Hippocampal formation (tissue), 2 donors: ENCODE data around the gene D2HGDH.
A peak's percentile ranks its signal among the peaks of the same experiment; 100 is the strongest.
"Not testable (repeated sequence)": the region's sequence is repeated elsewhere in the genome, so short reads cannot be mapped to it uniquely, and the experiment has no call there.

Experiments
- DNase-seq, 2 donors: peaks; one replicate each; lab custom pipeline; 2025; lab: John Stamatoyannopoulos, UW

The D2HGDH gene

DNA sequence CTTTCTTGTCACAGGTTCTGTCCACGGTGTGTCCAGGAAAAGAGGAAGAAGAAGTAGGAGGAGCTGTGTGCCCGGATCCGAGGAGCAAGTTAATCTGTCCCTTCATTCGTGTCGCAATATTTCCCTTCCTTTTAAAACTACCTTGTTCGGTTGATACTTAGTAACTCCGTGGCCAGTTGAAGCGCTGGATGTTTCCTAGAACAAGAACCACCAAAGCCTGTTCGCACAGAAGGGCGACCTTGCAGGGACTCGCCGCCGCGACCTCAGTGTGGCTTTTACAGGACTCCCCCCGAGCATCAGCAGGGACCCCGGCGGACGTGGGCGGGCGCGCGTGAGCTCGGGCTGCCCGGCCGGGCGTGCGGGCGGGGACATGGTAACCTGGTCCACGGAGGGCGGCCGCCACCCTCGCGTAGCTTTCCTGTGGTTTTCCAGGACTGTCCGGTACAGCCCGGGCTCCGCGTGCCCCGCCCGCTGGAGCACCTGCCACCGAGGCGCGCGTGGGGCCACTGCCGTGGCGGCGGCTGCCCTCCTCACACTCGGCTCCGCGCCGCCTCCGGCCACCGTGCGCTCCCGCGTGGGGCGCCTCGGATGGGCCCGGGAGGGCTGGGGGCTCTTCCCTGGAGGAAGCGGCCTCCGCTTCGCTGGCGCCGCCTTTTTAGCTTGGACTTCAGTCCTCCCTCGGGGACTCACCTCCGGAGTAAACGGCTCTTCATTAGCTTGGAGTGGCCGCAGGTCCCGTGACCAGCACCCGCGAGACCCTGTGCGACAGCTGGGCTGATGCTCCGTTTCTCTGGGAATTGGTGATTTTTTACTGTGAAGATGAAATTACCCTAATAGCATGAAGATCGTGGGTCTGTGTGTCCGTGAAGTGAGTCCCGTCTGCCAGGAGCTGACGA lies 9.2 kb upstream of the D2HGDH start:
- DNase-seq = no peak

DNA sequence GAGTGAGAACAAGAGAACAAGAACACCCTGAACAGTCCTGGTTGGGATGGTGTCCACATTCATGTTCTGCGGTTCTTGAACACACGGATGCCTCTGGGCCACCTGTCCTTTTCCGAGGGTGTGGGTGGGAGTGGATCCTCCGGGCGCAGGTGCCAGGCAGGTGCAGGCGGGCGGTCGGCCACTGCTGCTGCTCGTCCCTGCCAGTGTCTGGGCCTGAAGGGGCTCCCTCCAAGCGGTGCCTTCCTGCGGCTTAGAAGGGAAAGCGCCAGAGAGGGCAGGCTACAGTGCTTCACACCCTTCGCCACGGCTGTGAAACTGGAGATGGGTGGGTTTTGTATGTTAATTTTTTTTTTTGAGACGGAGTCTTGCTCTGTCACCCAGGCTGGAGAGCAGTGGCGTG lies 8.0 kb upstream of the D2HGDH start:
- no peak for DNase-seq

DNA sequence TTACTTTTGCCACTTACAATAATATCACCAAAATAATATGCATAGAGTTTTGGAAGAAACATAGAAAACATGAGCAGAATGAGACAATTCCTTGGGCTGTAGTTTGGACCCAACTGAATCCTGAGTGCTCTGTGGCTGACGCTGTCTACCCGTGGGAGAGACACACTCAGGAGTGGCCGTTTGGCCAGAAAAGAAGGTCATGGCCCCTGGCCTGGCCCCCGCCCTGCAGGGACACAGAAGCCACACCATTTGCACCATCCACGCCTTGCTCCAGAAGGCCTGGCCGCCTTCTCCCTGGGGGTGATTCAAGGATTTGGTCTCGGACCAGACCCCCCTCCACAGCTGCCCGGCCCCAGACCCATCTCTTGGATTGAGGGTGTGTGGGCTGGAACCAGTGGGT lies 6.4 kb upstream of the D2HGDH start:
- no peak for DNase-seq

DNA sequence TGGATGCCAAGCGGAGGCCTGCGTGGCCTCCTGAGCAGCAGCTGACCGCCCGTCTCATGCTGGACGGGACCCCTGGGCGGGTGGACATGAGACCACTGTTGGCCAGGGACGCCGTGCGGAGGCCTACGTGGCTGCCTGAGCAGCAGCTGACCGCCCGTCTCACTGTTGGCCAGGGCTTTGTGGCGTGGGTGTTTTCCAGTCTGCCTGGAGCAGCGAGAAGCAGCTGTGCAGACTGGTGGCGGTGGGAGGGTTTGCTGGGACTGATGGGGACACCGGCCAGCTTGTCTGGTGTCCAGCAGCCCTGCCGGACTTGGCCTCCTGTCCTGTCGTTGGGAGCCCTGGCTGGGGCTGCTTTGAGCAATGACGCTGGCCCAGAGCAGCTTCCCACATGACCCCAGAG lies 5.8 kb upstream of the D2HGDH start:
- DNase-seq = peak; percentile 27 to 71

DNA sequence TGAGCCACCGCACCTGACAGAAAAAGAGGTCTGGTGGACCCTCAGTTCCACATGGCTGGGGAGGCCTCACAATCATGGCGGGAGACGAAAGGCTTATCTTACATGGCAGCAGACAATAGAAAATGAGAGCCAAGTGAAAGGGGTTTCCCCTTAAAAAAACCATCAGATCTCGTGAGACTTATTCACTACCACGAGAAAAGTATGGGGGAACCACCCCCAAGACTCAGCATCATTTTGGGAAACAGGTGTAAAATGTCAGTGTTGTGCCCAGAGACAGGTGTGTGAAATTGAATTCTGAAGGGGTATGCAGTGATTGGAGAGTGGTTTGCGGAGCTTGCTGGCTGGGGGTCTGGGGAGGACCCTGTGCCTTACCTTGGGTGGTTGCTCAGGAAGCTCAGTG lies 4.6 kb upstream of the D2HGDH start:
- no peak for DNase-seq

DNA sequence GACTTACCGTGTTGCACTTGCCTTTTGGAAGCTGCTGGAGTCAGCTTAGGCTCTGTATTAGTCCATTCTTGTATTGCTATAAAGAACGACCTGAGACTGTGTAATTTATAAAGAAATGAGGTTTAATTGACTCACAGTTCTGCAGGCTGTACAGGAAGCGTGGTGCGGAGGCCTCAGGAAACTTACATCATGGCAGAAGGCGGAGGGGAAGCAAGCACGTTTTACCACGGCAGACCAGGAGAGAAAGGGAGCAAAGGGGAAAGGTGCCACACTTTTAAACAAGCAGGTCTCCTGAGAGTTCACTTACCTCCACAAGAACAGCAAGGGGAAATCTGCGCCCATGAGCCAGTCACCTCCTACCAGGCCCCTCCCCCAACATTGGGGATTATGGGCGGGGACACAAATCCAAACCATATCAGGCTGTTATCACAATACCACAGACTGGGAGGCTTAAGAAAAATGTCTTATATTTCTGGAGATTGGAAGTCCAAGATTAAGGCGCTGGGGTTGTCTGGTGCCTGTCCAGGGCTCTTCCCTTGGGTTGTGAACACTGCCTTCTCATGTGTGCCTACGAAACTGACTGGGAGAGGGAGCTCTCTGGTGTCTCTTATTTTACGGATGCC lies 3.6 kb upstream of the D2HGDH start:
- DNase-seq = no peak

DNA sequence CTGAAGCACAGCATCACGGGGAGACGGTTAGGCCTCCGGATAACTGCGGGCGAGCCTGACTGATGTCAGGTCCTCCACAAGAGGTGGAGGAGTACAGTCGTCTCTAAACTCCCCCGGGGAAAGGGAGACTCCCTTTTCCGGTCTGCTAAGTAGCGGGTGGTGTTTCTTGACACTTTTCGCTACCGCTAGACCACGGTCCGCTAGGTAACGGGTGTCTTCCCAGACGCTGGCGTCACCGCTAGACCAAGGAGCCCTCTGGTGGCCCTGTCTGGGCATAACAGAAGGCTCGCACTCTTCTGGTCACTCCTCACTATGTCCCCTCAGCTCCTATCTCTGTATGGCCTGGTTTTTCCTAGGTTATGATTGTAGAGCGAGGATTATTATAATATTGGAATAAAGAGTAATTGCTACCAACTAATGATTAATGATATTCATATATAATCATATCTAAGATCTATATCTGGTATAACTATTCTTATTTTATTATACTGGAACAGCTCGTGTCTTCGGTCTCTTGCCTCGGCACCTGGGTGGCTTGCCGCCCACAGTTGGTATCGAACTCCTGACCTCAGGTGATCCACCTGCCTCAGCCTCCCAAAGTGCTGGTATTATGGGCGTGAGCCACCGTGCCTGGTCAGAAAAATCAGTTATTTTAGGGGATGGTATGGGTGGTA lies 1.8 kb upstream of the D2HGDH start:
- DNase-seq = not testable (repeated sequence)

DNA sequence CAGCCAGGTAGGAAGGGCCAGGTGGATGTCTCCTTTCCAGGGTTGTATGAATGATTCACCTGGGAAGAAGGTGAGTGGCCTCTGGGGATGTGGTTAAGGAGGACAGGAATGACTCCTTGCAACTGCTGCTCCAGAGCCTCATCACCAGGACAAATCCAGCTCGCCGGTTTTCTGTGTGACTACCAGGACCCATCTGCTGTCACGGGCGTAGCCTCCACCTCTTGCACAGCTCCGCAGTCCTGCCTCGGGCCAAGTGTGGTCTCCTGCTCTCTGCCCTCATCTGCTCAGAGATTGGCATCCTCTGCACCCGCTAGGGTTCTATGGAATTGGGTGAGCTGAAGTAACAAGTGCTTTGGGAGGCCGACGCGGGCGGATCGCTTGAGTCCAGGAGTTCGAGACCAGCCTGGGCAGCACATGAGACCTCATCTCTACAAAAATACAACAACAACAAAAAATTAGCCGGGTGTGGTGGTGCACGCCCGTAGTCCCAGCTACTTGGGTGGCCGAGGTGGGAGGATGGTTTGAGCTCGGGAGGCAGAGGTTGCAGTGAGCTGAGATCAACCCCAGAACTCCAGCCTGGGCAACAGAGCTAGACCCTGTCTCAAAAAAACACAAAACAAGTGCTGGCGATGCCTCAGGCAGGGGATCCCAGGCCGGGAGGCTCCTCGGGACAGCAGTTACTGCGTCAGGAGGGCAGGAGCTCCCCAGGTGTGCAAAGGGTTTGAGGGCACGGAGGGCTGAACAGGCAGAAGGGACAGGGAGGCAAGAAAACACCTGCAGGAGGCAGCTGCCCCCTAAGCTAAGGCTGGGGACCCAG lies 831 bp upstream of the D2HGDH start:
- DNase-seq = no peak

DNA sequence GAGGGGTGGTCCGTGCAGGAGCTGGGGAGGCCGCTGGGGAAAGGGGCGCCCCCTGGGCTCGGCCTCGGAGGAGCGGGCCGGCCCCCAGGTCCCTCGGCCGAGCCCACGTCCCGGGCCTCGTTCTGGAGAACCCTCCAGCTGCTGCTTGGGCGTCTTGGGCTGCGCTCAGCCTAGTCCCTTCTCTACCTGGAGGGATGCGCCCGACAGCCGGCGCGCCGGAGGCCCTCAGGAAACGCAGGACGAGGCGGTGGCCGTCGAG lies 293 bp upstream of the D2HGDH start:
- no peak for DNase-seq

DNA sequence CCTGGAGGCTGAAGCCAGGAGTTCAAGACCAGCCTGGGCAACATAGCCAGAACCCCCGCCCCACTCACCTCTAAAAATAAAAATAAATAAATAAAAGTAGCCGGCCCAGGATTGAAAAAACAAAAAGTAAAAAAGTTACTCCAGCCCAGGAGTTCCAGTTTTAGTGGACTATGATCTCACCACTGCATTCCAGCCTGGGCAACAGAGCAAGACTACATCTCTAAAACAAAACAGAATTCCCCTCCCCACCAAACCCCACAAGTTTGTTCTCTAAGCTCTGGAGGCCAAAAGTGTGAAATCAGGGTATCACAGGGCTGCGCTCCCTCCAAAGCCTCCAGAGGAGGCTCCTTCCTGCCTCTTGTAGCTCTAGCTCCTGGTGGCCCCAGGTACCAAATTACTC lies 1.7 kb downstream of the D2HGDH start:
- DNase-seq = no peak

DNA sequence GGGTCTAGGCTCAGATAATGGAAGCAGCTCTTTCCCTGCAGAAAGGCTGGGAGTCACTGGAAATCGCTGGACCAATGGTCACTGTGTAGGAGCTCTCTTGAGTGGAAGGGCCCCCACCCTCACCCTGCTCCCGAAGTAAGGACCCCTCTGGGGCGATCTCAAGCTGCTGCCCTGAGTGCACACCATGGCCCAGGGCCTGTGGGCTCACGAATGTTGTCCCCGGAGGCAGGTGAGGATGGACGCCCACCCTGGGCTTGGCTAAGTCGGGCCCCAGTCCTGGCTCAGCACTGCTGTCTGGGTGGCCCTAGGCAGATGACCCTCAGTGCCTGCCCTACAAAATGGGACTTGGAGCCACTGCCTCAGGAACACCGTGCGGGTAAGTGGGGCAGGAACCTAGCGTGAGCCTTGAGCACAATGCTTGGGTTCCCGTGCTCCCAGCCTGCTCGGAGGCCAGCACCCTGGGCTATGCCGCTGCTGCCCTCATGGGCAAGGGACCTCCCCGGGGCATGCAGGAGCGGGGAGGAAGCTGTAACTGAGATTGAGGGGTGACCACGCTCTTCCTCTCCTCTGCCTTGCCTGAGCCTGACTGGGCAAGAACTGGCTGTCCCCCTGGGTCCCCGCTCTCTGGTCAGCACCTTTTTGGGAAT lies 3.7 kb downstream of the D2HGDH start:
- DNase-seq = no peak

DNA sequence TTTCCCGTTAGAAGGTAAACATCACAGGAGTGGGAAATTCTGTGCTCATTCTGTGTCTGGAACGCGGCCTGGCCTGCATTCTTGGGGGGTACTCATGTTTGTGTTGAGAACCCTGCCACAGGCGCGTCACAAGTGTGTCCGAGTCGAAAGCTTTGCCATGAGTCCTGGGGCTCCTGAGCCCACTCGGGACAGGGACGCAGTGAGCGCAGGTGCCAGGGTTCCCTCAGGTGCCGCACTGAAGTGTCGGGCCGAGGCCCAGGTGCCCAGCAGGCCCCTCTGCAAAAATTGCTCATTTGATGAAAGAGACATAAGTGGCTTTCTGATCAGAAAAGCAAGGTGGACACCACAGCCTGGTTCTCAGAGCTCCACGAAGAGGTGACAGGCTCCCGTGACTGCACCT lies 4.7 kb downstream of the D2HGDH start:
- DNase-seq = no peak

DNA sequence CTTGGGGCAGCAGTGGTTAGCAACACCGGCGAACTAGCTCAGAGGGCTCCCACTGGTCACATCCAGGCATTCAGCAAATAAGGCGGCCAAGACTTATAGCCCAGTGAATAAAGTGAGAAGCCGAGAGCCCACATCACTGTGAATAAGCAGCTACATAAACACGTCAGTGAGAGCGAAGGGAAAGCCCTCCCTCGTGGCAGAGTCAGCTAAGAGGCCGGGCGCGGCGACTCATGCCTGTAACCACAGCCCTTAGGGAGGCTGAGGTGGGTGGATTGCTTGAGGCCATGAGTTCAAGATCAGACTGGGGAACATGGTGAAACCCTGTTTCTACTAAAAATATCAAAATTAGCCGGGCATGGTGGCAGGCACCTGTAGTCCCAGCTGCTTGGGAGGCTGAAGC lies 5.2 kb downstream of the D2HGDH start:
- DNase-seq = no peak

DNA sequence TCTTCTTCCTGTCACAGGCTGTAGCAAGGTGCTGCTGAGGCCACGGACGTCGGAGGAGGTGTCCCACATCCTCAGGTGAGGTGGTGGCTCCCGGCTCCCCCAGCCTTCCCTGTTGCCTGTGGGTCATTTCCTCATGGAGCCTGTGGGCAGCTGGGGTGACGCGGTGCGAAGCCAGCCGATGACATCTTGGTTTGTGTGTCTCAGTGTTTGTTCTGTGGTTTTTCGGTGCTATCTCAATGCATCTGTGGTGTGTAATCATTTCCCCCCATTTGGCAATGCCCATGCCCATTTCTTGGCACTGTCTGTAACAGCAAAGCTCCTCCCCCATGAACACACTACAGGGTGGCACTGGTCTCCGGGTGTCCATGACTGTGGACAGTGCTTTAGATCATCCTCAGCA lies 6.6 kb downstream of the D2HGDH start:
- DNase-seq = no peak

DNA sequence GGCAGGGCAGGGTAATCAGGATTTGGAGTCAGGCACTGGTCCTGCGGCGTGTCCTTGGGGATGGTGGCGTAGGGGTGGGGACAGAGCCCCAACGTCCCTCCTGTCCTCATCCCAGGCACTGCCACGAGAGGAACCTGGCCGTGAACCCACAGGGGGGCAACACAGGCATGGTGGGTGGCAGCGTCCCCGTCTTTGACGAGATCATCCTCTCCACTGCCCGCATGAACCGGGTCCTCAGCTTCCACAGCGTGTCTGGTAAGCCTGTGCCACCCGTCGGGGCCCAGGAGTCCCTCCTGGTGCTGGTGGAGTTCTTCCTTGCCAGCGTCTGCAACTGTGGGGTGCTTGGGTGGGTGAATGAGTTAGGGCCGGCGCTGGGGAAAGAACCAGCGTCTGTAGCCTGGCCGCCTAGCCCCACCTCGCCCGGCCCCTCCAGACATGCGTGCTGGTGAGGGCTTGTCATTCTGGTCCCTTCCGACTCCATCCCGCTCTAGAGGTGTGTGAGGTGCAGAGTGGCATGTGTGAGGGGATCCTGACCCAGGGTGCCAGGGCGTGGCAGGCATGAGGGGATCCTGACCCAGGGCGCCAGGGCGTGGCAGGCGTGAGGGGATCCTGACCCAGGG lies 8.0 kb downstream of the D2HGDH start:
- DNase-seq = no peak

DNA sequence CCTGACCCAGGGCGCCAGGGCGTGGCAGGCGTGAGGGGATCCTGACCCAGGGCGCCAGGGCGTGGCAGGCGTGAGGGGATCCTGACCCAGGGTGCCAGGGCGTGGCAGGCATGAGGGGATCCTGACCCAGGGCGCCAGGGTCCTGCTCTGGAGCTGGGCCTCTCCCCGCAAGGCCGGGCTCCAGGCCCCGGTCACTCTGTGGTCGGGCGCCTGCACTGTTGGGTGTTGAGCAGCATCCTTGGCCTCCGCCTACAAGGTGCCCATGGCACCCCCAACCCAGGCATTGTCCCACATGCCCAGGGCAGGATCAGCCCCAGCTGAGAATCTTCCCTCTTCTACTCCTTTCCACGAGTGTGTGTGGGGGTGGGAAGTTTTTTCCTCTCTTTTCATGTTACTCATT lies 8.6 kb downstream of the D2HGDH start:
- DNase-seq = not testable (repeated sequence)

DNA sequence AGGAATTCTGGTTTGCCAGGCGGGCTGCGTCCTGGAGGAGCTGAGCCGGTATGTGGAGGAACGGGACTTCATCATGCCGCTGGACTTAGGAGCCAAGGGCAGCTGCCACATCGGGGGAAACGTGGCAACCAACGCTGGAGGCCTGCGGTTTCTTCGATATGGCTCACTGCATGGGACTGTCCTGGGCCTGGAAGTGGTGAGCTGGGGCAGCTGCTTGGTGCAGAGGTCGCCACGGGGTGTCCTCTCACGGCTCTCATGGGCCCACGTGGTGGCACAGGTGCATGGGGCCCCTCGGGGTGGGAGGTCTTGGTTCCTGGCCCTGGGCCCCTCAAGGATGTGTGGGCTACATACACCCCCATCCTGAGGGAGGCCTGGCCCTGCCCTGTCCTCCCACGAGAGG lies 9.2 kb downstream of the D2HGDH start:
- DNase-seq = no peak

DNA sequence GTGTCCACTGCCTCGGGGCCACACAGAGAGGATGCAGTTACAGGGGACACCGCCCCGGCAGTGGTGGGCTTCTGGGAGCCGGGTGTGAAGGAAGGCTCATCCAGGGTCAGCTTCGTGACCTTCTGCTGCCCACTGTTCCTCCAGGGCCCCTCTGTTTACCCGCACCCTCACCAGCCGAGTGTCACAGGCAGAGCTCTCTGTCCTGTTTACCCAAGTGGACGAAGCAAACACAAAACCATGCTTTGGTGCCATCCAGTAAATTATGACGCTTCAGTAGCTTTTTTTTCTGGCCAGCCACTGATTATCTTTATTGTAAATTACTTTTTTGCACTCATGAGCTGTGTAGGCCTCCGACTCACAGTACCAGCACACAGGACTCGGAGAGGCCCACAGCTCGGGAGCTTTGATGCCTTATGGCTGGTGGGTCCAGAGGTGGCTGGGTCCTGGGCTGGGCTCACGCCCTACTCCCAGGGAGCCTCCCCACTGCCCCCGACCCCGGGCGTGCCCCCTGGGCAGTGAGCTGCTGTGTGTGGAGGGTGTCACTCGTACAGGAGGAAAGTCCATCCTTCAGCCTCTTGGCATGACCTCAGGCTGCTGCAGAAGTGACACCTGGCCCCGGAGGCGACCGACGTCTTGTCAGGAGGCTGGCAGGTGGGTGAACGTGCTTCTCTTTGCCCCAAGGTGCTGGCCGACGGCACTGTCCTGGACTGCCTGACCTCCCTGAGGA lies 9.8 kb downstream of the D2HGDH start:
- no peak for DNase-seq

DNA sequence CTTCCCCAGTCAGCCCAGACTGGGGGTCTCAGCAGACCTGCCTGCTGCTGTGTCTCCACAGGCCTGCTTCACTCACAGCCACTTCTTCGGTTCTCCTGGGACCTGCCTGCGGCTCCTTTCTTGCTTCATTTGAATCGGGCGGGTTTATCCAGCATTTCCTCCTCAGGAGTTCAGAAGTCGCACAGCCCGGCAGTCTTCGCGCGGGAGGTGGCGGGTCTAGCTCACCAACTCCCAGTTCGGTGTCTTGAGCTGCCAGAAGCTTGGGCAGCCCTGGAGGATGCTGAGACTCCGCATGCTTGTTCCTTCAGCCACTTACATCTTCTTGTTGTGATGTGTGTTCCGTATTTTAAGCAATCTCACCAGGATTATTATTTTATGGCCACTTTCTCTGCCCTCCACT lies 10.8 kb downstream of the D2HGDH start:
- no peak for DNase-seq

DNA sequence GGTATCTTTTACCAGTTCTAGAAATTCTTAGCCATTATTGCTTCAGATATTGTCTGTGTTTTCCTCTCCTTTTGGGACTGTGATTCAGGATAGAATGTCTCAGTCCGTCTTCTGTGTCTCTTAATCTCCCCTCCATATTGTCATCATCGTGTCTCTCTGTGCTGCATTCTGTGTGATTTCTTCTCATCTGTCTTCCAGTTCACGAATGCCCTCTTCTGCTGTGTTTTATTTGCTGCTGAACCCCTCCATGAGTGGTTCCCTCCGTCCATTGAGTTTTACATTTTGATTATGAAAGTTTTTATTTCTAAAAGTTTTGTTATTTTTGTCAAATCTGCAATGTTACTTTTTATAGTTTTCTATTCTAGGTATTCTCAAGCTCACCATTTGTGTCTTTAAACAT lies 11.7 kb downstream of the D2HGDH start:
- no peak for DNase-seq
